NCI-H1105 treated with DMSO at 0.1 percent for 48 hours (cell line): ENCODE data around the gene ITPKB.
"Not testable (repeated sequence)": the region's sequence is repeated elsewhere in the genome, so short reads cannot be mapped to it uniquely, and the experiment has no call there.

ENCODE experiments used
- DNase-seq: peaks from one replicate; lab custom pipeline; 2025; lab: John Stamatoyannopoulos, UW

The ITPKB gene

GRCh38 chr1:226651041-226651731 is 87.9 kb downstream of the ITPKB start:
- DNase-seq: no peak

GRCh38 chr1:226650236-226650841 is 88.7 kb downstream of the ITPKB start:
- no peak for DNase-seq

- DNase-seq: no peak
Measured at GRCh38 chr1:226649780-226650179, 89.3 kb downstream of the ITPKB start.

DNA sequence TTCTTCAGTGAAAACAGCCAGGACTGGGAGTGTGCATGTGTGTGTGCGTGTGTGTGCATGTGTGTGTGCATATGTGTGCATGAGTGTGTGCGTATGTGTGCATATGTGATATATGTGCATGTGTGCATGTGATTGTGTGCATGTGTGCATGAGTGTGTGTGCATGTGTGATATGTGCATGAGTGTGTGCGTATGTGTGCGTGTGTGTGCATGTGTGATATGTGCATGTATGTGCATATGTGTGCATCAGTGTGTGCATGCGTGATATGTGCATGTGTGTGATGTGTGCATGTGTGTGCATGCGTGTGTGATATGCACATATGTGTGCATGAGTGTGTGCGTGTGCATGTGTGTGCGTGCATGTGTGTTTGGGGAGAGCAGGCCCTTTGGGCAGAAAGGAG is 89.8 kb downstream of the ITPKB start:
- DNase-seq: no peak

DNA sequence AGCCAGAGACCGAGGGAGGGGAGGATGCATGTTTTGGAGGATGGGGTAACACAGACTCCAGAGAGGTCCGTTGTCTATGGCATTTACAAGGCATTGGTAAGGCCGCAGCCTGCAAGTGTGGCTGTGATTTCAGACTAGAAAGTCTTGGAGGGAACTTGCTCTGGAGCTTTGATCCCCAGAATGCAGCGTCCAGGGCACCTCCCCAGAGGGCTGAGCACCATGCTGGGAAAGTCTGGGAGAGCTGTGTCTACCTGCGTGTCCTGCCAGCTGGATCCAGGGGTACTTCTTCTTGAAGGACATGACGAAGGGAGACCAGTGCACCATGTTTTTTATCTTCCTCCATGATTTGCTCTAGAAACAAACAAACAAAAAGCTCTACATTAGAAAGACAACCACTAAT is 90.7 kb downstream of the ITPKB start:
- no peak for DNase-seq

DNA sequence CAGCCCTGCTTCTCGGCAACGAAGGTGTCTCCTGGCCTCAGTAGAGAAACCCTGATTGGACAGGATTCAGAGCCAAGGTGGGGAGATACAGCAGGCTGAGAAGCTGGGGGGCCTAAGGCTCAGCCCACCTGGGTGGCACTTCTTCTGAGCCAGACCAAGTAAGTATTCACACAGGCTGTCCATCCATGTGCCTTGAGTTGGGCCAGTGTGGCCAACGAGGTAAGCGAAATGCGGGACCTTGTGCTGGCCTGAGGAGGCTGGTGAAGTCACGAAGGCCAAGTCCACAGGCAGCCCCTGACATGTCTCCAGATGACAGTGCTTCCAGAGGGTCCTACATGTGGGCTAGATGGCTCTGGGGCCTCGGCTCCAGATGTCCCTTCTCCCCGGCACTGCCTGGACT is 91.4 kb downstream of the ITPKB start:
- no peak for DNase-seq

DNA sequence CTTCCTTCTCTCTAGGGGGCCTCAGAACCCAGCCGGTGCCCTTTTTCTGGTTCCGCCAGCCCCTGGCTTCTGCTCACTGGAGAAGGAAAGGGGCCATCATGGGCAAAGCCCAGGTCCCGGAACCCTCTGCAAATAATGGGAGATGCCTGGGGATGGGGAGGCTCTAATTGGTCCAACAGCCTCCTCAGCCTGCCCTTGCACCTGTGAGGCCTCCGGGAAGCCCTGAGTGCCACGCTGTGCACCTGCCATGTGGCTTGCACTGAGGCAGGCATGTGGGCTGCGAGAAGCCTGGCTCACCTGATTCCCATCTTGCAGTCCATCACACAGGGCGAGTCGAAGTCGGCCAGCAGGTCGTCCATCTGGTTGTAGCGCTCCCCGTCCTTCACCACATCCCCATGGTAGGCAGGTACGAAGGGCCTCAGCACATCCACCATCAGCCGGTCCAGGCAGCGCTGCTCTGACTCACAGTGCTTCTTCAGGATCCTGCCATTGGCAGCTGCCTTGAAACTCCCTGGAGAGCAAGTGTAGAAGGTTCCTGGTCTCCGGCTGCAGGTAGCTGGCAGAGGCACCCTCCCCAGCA is 92.1 kb downstream of the ITPKB start:
- DNase-seq: no peak

GRCh38 chr1:226646026-226646869 is 92.8 kb downstream of the ITPKB start:
- no peak for DNase-seq

DNA sequence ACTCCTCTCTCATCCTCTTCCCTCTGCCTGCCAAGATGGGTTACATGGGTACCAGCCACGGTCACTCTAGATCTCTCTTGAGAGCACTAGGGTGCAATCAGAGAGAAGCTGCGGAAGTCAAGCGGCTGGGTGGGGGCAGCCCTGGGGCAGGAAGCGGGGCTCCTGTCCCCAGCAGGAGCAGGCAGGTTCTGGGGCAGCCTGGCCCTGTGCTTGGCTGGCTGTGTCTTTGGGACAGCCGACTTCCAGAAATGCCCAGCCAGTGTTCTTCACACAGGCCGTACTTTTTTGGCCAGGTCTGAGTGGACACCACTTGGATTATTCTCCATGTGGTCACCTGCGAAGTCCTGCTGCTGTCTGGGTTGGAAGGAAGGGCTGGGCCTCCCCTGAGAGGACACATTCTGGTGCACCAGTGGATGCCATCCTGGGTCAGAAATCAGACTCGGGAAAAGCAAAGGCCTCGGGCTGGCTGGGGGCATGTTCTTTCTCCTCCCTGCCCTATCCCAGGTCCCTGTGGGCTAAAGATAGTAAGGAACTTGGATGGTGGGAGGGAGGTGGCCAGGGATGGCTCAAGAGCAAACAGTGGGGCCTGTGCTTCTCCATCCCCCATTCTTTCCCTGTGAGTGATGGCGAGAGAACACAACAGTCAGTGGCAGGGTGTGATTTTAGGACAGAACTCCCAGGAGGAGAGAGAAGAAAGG is 93.7 kb downstream of the ITPKB start:
- DNase-seq: no peak

- no peak for DNase-seq
Measured at GRCh38 chr1:226644541-226645176, 94.4 kb downstream of the ITPKB start.

DNA sequence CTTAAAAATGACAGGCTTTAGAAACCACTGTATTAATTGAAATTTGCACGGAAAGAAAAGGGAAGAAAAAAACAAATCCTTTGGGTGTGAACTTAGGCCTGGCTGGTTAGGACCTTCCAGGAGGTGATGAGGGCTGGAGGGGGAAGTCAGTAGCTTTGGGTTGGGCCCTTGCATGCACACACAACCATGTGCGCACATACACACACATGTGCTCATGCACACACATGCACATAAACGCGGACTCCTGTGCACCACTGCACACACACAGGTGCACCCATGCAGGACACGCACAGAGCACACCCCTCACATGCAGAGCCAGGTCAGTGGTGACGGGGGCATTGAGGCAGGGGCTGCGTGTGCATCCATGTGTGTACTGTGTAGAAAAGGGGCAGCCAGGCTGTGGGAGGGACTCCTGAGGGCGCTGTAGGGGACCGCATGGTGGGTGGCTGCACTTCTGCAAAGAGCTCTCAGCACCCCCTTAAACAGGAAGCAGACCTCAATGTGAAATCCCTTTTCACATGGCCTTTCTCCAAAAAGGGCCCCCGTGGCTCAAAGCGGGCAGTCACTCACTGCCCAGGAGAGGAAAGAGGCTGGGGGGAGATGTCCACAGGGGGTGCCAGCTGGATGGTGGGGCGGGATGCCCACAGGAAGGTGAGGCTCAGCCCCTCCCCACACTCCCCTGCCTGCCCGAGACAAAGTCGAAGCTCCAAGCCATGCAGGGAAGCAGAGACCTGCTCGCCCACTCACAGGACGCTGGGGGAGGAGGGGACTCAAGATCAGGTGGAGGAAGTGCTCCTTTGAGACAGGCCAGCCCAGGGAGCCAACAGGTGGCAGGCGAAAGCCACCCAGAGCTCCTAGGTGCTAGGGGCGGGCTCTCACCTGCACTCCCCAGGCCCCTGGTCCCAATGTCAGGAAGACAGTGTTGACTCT is 95.2 kb downstream of the ITPKB start:
- DNase-seq: no peak

- no peak for DNase-seq
Measured at GRCh38 chr1:226643177-226643576, 95.9 kb downstream of the ITPKB start.

- no peak for DNase-seq
Measured at GRCh38 chr1:226642421-226642820, 96.7 kb downstream of the ITPKB start.

DNA sequence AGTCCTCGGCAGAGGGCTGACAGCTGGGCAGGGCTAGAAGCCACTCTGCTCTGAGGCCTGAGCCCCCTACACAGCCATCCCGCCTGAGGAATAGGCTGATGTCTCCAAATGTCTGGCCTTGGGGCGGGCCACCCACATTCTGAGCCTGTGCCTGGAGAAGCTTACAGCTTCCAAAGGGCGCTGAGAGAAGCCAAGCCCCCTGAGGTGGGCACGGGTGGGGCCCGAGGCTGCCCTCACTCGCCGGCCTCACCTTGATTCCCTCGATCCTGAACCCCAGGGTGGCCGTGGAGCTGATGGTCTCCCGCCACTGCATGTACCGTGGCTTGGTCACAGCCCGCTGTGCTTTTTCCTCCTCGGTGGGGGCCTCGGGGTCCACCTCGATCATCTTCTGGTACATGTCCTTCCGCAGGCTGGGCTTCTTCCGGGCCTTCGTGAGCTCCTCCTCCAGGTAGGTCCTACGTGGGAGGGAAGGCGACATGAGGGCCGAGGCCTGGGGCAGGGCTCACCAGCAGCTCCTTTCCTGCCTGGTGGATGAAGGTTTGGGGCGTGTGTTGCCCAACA is 97.3 kb downstream of the ITPKB start:
- no peak for DNase-seq

- DNase-seq: no peak
Measured at GRCh38 chr1:226640321-226641136, 98.6 kb downstream of the ITPKB start.

GRCh38 chr1:226639631-226640061 is 99.4 kb downstream of the ITPKB start:
- DNase-seq: no peak

DNA sequence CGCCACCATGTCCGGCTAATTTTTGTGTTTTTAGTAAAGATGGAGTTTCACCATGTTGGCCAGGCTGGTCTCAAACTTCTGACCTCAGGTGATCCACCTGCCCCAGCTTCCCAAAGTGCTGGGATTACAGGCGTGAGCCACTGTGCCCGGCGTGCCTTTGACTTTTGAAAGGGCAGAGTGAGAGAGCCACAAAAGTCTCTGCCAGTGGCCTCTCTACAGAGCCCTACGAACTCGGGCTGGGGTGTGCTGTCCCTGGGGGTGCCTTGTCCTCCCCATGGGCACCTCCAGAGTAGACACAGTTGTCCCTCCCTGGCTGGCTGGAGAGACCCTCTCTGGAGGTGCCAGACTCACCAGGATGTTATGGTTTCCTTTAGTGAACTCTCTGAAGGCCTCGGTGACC is 99.9 kb downstream of the ITPKB start:
- DNase-seq: not testable (repeated sequence)

- no peak for DNase-seq
Measured at GRCh38 chr1:226638608-226639007, 100.5 kb downstream of the ITPKB start.

DNA sequence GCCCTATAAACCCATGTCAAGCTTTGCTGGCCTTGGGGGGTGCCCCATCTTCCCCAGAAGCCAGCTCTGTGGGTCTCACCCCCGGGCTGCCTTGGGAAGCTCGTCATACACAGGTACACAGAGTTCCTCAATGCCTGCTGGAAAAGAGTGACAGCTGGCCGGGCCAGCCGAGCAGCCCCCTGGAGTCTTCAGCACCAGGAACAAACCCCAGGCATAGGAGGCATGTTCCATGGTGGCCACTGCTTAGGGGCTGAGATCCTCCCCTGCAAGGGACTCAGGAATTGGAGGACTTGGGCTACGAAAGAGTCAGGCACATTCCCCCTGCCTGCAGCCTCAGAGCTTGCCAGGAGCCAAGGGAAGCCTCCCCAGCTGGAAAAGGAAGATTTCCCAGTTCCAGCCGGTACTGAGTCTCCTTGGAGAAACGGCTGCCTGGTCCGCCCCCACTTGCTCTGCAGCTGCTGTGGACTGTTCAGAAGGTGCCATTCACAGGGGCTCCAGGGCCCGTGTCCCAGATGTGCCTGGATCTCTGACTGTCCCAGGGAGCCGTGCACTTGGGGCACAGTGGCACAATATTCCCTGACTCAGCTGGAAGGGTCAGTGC is 101.0 kb downstream of the ITPKB start:
- DNase-seq: no peak
